ENCODE results near the gene ENDOD1.

Gene ENDOD1

DNA sequence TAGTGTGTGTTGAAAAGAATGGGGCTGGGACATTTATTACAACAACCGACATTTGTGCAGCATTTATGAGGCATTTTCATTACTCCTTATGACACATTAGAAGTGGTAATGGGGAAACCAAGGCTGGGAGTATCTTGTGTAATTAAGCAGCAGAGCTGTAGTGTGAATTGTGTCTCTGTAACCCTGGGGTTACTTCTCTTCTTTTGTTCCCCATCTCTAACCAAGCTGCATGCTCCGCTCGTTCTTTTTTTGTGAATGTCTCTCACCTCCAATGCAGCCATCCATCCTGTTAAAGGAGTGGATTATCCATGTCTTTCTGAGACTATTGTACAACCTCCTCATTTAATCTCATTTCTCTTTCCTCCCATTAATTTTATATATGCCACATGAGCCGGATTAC is 65.7 kb downstream of the ENDOD1 start:
- Histone ChIP-seq H3K9ac (ENCODE audit: insufficient read length) (no peak overlapping the region), H3K4me3 (no peak overlapping the region), H3K9me3 (ENCODE audit: low read depth, low read length) (no peaks in the 10 kb centered on the region), H3K27ac (no peak overlapping the region), H3K36me3 (ENCODE audit: insufficient read depth, low read length) (no peaks in the 10 kb centered on the region)
- TF ChIP-seq POLR2AphosphoS5 (IDR thresholded peaks at IDR 0.05; ENCODE audit: borderline replicate concordance, low read depth, low read length) (no peak), EZH2 (IDR thresholded peaks at IDR 0.05) (no peak), FOXP2 (optimal IDR thresholded peaks at IDR 0.05; ENCODE audit: control extremely low read depth, extremely low read length, insufficient read depth) (no peak)
- DNase-seq (ENCODE audit: low read depth, low spot score), result no peak

GRCh38 chr11:95156133-95156721 is 66.6 kb downstream of the ENDOD1 start:
- DNase-seq (ENCODE audit: low read depth, low spot score), result no peak
- Histone ChIP-seq H3K9ac (ENCODE audit: insufficient read length) (no peak overlapping the region), H3K36me3 (ENCODE audit: insufficient read depth, low read length) (no peaks in the 10 kb centered on the region), H3K27ac (no peak overlapping the region), H3K4me3 (no peak overlapping the region), H3K9me3 (ENCODE audit: low read depth, low read length) (no peaks in the 10 kb centered on the region)
- TF ChIP-seq EZH2 (IDR thresholded peaks at IDR 0.05) (no peak), POLR2AphosphoS5 (IDR thresholded peaks at IDR 0.05; ENCODE audit: borderline replicate concordance, low read depth, low read length) (no peak), FOXP2 (optimal IDR thresholded peaks at IDR 0.05; ENCODE audit: control extremely low read depth, extremely low read length, insufficient read depth) (no peak)

DNA sequence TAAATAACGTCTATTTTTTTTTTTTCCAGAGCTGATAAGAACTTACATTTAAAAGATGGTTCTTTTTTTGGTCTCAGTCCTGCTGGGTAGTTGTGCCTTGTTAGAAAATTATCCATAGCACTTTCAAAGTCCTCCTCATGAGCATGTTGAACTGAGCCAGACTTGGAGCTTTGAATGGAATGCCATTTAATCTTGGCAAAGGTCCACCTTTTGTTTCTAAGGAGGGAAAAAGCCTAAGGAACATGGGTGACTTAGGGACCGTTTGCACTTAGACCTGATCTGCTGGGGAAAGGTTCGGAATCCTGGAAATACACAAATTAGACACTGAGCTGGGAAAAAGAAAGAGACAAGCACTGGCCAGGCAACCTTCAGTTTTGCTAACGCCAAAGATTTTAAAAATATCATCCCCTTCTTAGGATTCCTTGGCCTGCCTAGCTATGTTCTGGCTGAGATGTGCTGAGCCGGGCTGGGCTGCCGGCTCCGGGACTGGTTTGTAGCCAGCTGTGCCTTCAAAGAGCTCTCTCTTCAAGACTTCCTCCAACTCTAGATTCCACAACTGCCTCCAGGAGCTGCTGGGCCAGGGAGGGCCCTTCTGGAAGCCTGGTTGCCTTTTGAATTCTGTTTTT is 67.4 kb downstream of the ENDOD1 start:
- H3K27ac ChIP-seq, result no peak overlapping the region
- no peak for TF ChIP-seq FOXP2 (optimal IDR thresholded peaks at IDR 0.05; ENCODE audit: control extremely low read depth, extremely low read length, insufficient read depth)
- no peak for TF ChIP-seq POLR2AphosphoS5 (IDR thresholded peaks at IDR 0.05; ENCODE audit: borderline replicate concordance, low read depth, low read length)
- no peak for TF ChIP-seq EZH2 (IDR thresholded peaks at IDR 0.05)
- no peaks in the 10 kb centered on the region for H3K9me3 ChIP-seq (ENCODE audit: low read depth, low read length)
- H3K9ac ChIP-seq (ENCODE audit: insufficient read length), result no peak overlapping the region
- no peaks in the 10 kb centered on the region for H3K36me3 ChIP-seq (ENCODE audit: insufficient read depth, low read length)
- DNase-seq (ENCODE audit: low read depth, low spot score), result no peak
- H3K4me3 ChIP-seq, result no peak overlapping the region

GRCh38 chr11:95157824-95158223 is 68.2 kb downstream of the ENDOD1 start:
- Histone ChIP-seq H3K9me3 (ENCODE audit: low read depth, low read length) (no peaks in the 10 kb centered on the region), H3K4me3 (no peak overlapping the region), H3K27ac (no peak overlapping the region), H3K36me3 (ENCODE audit: insufficient read depth, low read length) (no peaks in the 10 kb centered on the region), H3K9ac (ENCODE audit: insufficient read length) (no peak overlapping the region)
- no peak for DNase-seq (ENCODE audit: low read depth, low spot score)
- TF ChIP-seq FOXP2 (optimal IDR thresholded peaks at IDR 0.05; ENCODE audit: control extremely low read depth, extremely low read length, insufficient read depth) (no peak), EZH2 (IDR thresholded peaks at IDR 0.05) (no peak), POLR2AphosphoS5 (IDR thresholded peaks at IDR 0.05; ENCODE audit: borderline replicate concordance, low read depth, low read length) (no peak)

DNA sequence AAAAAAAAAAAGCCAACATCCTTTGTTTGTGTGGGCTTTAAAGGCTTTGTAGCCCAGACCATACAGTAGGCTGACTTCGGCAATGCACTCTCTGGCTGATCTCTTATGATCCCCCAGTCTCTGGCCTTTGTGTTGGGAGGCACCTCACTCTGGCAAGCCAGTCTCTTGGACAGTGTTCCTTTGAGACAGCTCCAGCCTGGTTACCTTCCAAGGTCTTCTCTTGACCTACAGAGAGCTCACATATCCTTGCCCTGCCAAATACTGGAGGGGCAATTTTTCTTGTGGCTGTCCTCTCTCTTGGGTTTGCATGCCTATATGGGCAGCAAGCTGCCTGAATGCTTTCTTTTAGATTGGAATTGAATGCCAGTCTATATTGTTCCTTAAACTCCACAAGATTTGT is 71.6 kb downstream of the ENDOD1 start:
- TF ChIP-seq EZH2 (IDR thresholded peaks at IDR 0.05), result no peak
- TF ChIP-seq FOXP2 (optimal IDR thresholded peaks at IDR 0.05; ENCODE audit: control extremely low read depth, extremely low read length, insufficient read depth), result no peak
- TF ChIP-seq POLR2AphosphoS5 (IDR thresholded peaks at IDR 0.05; ENCODE audit: borderline replicate concordance, low read depth, low read length), result no peak
- Histone ChIP-seq H3K9ac (ENCODE audit: insufficient read length) (no peak overlapping the region), H3K36me3 (ENCODE audit: insufficient read depth, low read length) (no peaks in the 10 kb centered on the region), H3K9me3 (ENCODE audit: low read depth, low read length) (no peaks in the 10 kb centered on the region), H3K27ac (no peak overlapping the region), H3K4me3 (no peak overlapping the region)
- DNase-seq (ENCODE audit: low read depth, low spot score), result no peak

GRCh38 chr11:95163106-95163505 is 73.5 kb downstream of the ENDOD1 start:
- no peak overlapping the region for H3K27ac ChIP-seq
- no peak overlapping the region for H3K9ac ChIP-seq (ENCODE audit: insufficient read length)
- H3K9me3 ChIP-seq (ENCODE audit: low read depth, low read length), result no peaks in the 10 kb centered on the region
- no peak for TF ChIP-seq FOXP2 (optimal IDR thresholded peaks at IDR 0.05; ENCODE audit: control extremely low read depth, extremely low read length, insufficient read depth)
- TF ChIP-seq EZH2 (IDR thresholded peaks at IDR 0.05), result no peak
- no peak for TF ChIP-seq POLR2AphosphoS5 (IDR thresholded peaks at IDR 0.05; ENCODE audit: borderline replicate concordance, low read depth, low read length)
- no peak for DNase-seq (ENCODE audit: low read depth, low spot score)
- no peak overlapping the region for H3K4me3 ChIP-seq
- H3K36me3 ChIP-seq (ENCODE audit: insufficient read depth, low read length), result no peaks in the 10 kb centered on the region

DNA sequence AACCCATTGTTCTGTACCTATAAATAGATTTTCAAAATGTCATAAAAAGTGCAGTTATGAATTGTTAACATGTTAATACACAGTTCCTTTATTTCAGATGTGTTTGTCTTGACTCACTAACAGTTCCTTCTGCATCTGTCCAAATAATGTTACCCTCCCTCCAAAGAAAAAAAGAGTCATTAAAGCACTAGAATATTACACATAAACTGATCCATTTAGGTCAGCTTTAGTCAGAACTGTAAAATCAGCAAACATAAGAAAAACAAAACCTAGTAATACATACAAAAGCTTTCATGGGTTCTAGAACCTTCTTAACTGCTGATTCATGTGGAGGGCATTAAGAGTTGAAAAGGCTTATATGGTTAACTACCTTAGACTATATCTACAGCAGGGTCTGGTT is 76.0 kb downstream of the ENDOD1 start:
- TF ChIP-seq POLR2AphosphoS5 (IDR thresholded peaks at IDR 0.05; ENCODE audit: borderline replicate concordance, low read depth, low read length), result no peak
- no peak for TF ChIP-seq EZH2 (IDR thresholded peaks at IDR 0.05)
- no peak for TF ChIP-seq FOXP2 (optimal IDR thresholded peaks at IDR 0.05; ENCODE audit: control extremely low read depth, extremely low read length, insufficient read depth)
- Histone ChIP-seq H3K36me3 (ENCODE audit: insufficient read depth, low read length) (no peaks in the 10 kb centered on the region), H3K9me3 (ENCODE audit: low read depth, low read length) (no peaks in the 10 kb centered on the region), H3K4me3 (no peak overlapping the region), H3K9ac (ENCODE audit: insufficient read length) (no peak overlapping the region), H3K27ac (no peak overlapping the region)
- DNase-seq (ENCODE audit: low read depth, low spot score), result no peak

GRCh38 chr11:95166781-95167180 is 77.1 kb downstream of the ENDOD1 start:
- no peaks in the 10 kb centered on the region for H3K9me3 ChIP-seq (ENCODE audit: low read depth, low read length)
- H3K27ac ChIP-seq, result no peak overlapping the region
- TF ChIP-seq POLR2AphosphoS5 (IDR thresholded peaks at IDR 0.05; ENCODE audit: borderline replicate concordance, low read depth, low read length) (no peak), EZH2 (IDR thresholded peaks at IDR 0.05) (no peak), FOXP2 (optimal IDR thresholded peaks at IDR 0.05; ENCODE audit: control extremely low read depth, extremely low read length, insufficient read depth) (no peak)
- DNase-seq (ENCODE audit: low read depth, low spot score), result no peak
- no peak overlapping the region for H3K9ac ChIP-seq (ENCODE audit: insufficient read length)
- no peaks in the 10 kb centered on the region for H3K36me3 ChIP-seq (ENCODE audit: insufficient read depth, low read length)
- H3K4me3 ChIP-seq, result no peak overlapping the region

DNA sequence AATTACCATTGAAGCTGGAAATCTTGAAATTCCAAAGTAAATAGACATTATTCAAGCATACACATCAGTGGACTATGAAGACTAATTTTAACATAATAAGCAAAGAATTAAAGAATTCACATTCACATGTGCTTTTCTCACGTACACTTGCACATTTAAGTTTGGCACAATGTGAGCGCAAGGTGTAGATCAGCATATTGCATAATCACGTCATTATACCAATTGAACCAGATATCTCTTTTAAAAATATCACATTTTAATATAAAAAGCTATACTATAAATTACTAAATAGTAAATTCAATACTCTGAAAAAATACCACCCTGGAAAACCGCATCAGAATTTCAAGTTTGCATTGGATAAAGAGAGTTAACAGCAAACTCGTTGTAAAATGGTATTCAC is 80.6 kb downstream of the ENDOD1 start:
- no peaks in the 10 kb centered on the region for H3K9me3 ChIP-seq (ENCODE audit: low read depth, low read length)
- H3K27ac ChIP-seq, result no peak overlapping the region
- TF ChIP-seq EZH2 (IDR thresholded peaks at IDR 0.05), result no peak
- TF ChIP-seq POLR2AphosphoS5 (IDR thresholded peaks at IDR 0.05; ENCODE audit: borderline replicate concordance, low read depth, low read length), result no peak
- TF ChIP-seq FOXP2 (optimal IDR thresholded peaks at IDR 0.05; ENCODE audit: control extremely low read depth, extremely low read length, insufficient read depth), result no peak
- no peak for DNase-seq (ENCODE audit: low read depth, low spot score)
- no peak overlapping the region for H3K4me3 ChIP-seq
- no peak overlapping the region for H3K9ac ChIP-seq (ENCODE audit: insufficient read length)
- H3K36me3 ChIP-seq (ENCODE audit: insufficient read depth, low read length), result no peaks in the 10 kb centered on the region
